Posterior cingulate gyrus (tissue), 11 donors: ENCODE data around the gene RTL10.
"Not testable (repeated sequence)": the region's sequence is repeated elsewhere in the genome, so short reads cannot be mapped to it uniquely, and the experiment has no call there.

Experiments
- DNase-seq, 10 donors: peaks; one replicate each; pipeline versions ENCODE4 v3.0.0 to v3.0.0-alpha.2; 2020 to 2021; ENCODE audit warnings: mixed read lengths in 3 of 10
- intact Hi-C: fragments of 100-400 bp; cut with DNase I; formaldehyde crosslinking; loops from one replicate; pipeline ENCODE4 v1.15.1; 2023

Gene RTL10

GRCh38 chr22:19890502-19891316, 36.0 kb upstream of the RTL10 start:
- intact Hi-C loops = no loop called here
- no peak for DNase-seq

- DNase-seq = peak in 2 of 10 donors; percentile 50 to 83
- intact Hi-C loops = no loop called here
Measured at GRCh38 chr22:19889951-19890350, 35.3 kb upstream of the RTL10 start.

- peak in 4 of 10 donors; percentile 2 to 62 (median 58) for DNase-seq
- intact Hi-C loops = no loop called here
Measured at GRCh38 chr22:19888131-19888746, 33.6 kb upstream of the RTL10 start.

- DNase-seq = peak in 4 of 10 donors; percentile 12 to 75 (median 58)
- intact Hi-C loops = no loop called here
Measured at GRCh38 chr22:19887256-19887985, 32.7 kb upstream of the RTL10 start.

GRCh38 chr22:19886605-19887255, 32.1 kb upstream of the RTL10 start:
- peak in 4 of 10 donors; percentile 17 to 82 (median 72) for DNase-seq
- intact Hi-C loops = no loop called here

- intact Hi-C loops = no loop called here
- DNase-seq = peak in 4 of 10 donors; percentile 6 to 82 (median 70)
Measured at GRCh38 chr22:19885841-19886592, 31.3 kb upstream of the RTL10 start.

GRCh38 chr22:19884954-19885751, 30.5 kb upstream of the RTL10 start:
- DNase-seq = peak in 4 of 10 donors; percentile 12 to 80 (median 76)
- intact Hi-C loops = no loop called here

GRCh38 chr22:19884161-19884953, 29.7 kb upstream of the RTL10 start:
- intact Hi-C loops = no loop called here
- peak in 6 of 10 donors; percentile 4 to 80 (median 38) for DNase-seq

GRCh38 chr22:19883446-19883845, 28.8 kb upstream of the RTL10 start:
- intact Hi-C loops = not testable (repeated sequence)
- DNase-seq = peak in 2 of 10 donors; percentile 18 to 61

- peak in 8 of 10 donors; percentile 2 to 79 (median 14) for DNase-seq
- intact Hi-C loops = no loop called here
Measured at GRCh38 chr22:19882446-19883381, 28.0 kb upstream of the RTL10 start.

GRCh38 chr22:19880786-19881569, 26.3 kb upstream of the RTL10 start:
- DNase-seq = peak in 9 of 10 donors; percentile 7 to 88 (median 48)
- intact Hi-C loops = no loop called here

GRCh38 chr22:19879992-19880785, 25.5 kb upstream of the RTL10 start:
- intact Hi-C loops = no loop called here
- peak in 7 of 10 donors; percentile 5 to 72 (median 25) for DNase-seq

GRCh38 chr22:19879643-19879991, 24.9 kb upstream of the RTL10 start:
- intact Hi-C loops = no loop called here
- DNase-seq = peak in 6 of 10 donors; percentile 3 to 78 (median 19)

- intact Hi-C loops = no loop called here
- DNase-seq = peak in 6 of 10 donors; percentile 5 to 69 (median 42)
Measured at GRCh38 chr22:19879246-19879570, 24.5 kb upstream of the RTL10 start.

- peak in 6 of 10 donors; percentile 5 to 77 (median 36) for DNase-seq
- intact Hi-C loops = no loop called here
Measured at GRCh38 chr22:19878461-19879245, 24.0 kb upstream of the RTL10 start.
